Left lung (tissue), 10 donors: ENCODE measurements around the gene C1orf87. TPM values are rescaled to one million over a fixed set of nuclear protein-coding genes. Genes with fewer than 3 reads are reported as not detected.
A peak's percentile ranks its signal among the peaks of the same experiment; 100 is the strongest.

Source experiments
- ATAC-seq: fragments of 200-7000 bp; cut with Tn5 transposase; one replicate; pipeline ENCODE4 v1.9.1; 2020; ENCODE audit warnings: moderate library complexity
- DNase-seq, 4 donors: peaks; one replicate each; pipeline ENCODE4 v3.0.0-alpha.2; 2013 to 2020
- H3K27ac ChIP-seq, 2 donors: fragments of 200-600 bp; sonication (generic) in 1 of 2; one replicate each; pipeline versions ENCODE4 v1.5.0 to v1.8.0; 2020 to 2021
- H3K27me3 ChIP-seq, 2 donors: fragments of 200-600 bp; sonication (generic) in 1 of 2; one replicate each; pipeline versions ENCODE4 v1.5.0 to v1.8.0; 2020 to 2021
- H3K36me3 ChIP-seq, 2 donors: fragments of 200-600 bp; sonication (generic) in 1 of 2; one replicate each; pipeline versions ENCODE4 v1.5.0 to v1.8.0; 2020 to 2021
- H3K4me1 ChIP-seq, 2 donors: fragments of 200-600 bp; one replicate each; pipeline ENCODE4 v1.8.0; 2021
- H3K4me3 ChIP-seq, 2 donors: fragments of 200-600 bp; sonication (generic) in 1 of 2; one replicate each; pipeline versions ENCODE4 v1.5.0 to v1.8.0; 2020 to 2021; ENCODE audit warnings: mild to moderate bottlenecking in 1 of 2
- H3K9me3 ChIP-seq, 2 donors: fragments of 200-600 bp; sonication (generic) in 1 of 2; one replicate each; pipeline versions ENCODE4 v1.5.0 to v1.8.0; 2020 to 2021
- intact Hi-C, 2 donors: fragments of 100-400 bp; cut with DNase I; formaldehyde crosslinking; loops; one replicate each; pipeline versions ENCODE4 v1.11.2 to v1.14.2; 2022
- polyA plus RNA-seq, 6 donors: library from polyadenylated mRNA; unstranded; fragments of 120-200 nt; gene quantifications; one replicate each; pipeline ENCODE4 v1.2.1, GENCODE V29; 2013; ENCODE audit not compliant: insufficient read length in 6 of 6
- total RNA-seq, 2 donors: library from RNA; stranded (reverse); fragmentation: NEBNext Ultra II Directional; extraction: Animal tissue kit (Norgen Biotek cat#: 25700); gene quantifications; one replicate each; pipeline ENCODE4 v1.2.1, GENCODE V29; 2021
- TF ChIP-seq, protein P1 (sequence below), 2 donors: fragments of 200-600 bp; sonication (generic) in 1 of 2; IDR thresholded peaks; one replicate each; pipeline versions ENCODE4 v1.5.0 to v1.8.0; 2021; ENCODE audit warnings: antibody characterized with exemption in 2 of 2
- donor health status: DM: no; HTN: yes; CAD: no.
- donor health status: DM: no; HTN: no; CAD: no.

Gene C1orf87
- total and polyA plus RNA-seq, 8 donors, result 0.44 to 4.0 (median 2.4) TPM

DNA sequence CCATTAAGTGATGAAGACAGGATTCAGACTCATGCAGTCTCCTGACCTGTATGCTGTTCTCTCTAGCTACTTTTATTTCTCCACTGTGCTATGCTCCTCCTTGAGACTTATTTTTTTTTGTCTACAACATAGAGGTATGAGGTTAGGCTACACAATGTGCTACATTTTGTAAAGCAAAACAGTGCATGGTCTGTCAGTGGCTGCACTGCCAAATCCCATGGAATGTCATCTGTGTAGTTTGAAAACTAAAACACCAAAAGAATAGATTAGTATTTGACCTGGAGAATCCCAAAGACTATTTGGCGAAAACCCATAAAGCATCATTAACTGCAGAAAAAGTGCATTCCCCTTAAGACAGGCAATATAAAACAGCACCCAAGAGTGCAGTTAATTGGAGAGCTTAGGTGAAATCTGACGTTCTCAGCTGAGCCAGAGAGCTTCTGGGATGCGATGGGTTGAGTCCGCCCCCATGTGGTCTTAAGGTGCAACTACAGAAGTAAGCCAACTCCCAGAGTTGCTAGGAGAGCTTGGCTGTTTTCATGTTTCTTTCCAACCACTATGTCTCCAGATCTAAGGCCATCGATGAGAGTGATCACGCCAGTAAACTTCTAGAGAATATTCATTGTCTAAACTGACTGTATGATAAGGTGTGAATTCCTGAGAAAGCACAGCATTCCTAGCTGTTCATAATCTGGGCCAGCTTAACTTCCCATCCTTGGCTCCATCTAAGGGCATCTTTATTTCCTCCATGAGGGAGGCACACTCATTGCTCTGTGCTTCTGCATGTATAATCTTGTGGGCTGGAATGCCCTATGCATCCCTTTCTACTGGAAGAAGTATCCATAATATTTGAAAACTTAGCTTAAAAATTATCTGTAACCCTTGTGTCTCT lies 126.3 kb downstream of the C1orf87 start:
- ATAC-seq, result peak; percentile 99
- TF ChIP-seq, protein P1, sequence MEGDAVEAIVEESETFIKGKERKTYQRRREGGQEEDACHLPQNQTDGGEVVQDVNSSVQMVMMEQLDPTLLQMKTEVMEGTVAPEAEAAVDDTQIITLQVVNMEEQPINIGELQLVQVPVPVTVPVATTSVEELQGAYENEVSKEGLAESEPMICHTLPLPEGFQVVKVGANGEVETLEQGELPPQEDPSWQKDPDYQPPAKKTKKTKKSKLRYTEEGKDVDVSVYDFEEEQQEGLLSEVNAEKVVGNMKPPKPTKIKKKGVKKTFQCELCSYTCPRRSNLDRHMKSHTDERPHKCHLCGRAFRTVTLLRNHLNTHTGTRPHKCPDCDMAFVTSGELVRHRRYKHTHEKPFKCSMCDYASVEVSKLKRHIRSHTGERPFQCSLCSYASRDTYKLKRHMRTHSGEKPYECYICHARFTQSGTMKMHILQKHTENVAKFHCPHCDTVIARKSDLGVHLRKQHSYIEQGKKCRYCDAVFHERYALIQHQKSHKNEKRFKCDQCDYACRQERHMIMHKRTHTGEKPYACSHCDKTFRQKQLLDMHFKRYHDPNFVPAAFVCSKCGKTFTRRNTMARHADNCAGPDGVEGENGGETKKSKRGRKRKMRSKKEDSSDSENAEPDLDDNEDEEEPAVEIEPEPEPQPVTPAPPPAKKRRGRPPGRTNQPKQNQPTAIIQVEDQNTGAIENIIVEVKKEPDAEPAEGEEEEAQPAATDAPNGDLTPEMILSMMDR (IDR thresholded peaks at IDR 0.05), result peak; percentile 76 to 87

DNA sequence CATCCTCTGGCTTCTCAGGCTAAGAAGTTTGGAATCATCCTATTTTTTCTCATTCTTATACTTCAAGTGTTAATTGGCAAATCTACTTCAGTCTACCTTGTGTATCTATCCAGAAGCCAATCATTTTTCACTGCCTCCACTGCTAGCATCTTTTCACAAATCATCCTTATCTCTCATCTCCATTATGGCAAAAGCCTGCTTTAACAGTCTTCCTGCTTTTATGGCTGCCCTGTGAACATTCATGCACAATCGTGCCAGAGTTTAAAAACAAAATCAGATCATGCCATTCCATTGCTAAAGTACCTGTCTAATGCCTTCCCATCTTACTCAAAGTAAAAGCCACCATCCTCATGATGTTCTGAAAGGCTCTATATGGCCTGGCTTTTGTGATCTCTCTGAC lies 127.8 kb downstream of the C1orf87 start:
- TF ChIP-seq, protein P1 (IDR thresholded peaks at IDR 0.05), result no peak
- H3K4me3 ChIP-seq, result no peak overlapping the region
- no peaks in the 10 kb centered on the region for H3K36me3 ChIP-seq
- no peak for ATAC-seq
- no peak for DNase-seq
- no peaks in the 10 kb centered on the region for H3K27me3 ChIP-seq
- no peaks in the 10 kb centered on the region for H3K9me3 ChIP-seq
- no peak overlapping the region for H3K27ac ChIP-seq
- no peaks in the 10 kb centered on the region for H3K4me1 ChIP-seq
- intact Hi-C loops, result loop anchor here in 1 of 2 donors (5.0 kb wide), 1 partner anchor 68 kb away; no protein-coding TSS in a partner anchor

More for the DNA sequence above, 126.3 kb downstream of the C1orf87 start:
- intact Hi-C loops, result loop anchor here in 1 of 2 donors (5.0 kb wide), 1 partner anchor 70 kb away; no protein-coding TSS in a partner anchor
- Histone ChIP-seq H3K27me3 (no peaks in the 10 kb centered on the region), H3K27ac (no peak overlapping the region), H3K4me3 (no peak overlapping the region), H3K9me3 (no peaks in the 10 kb centered on the region), H3K36me3 (no peaks in the 10 kb centered on the region), H3K4me1 (no peaks in the 10 kb centered on the region)
- peak in 3 of 4 donors; percentile 44 to 76 (median 52) for DNase-seq

Other genes with a start within 250 kb of the C1orf87 start
- 1 to 10 TPM; 3.4 to 3.5 TPM for gene CYP2J2, start 147.0 kb downstream of the C1orf87 start, total RNA-seq
- 1 to 10 TPM; 1.9 to 3.0 (median 2.1) TPM for gene CYP2J2, start 147.0 kb downstream of the C1orf87 start, polyA plus RNA-seq